IMR-90 (cell line): ENCODE data around the gene TRHDE. TPM values are rescaled to one million over a fixed set of nuclear protein-coding genes. Genes with fewer than 3 reads are reported as not detected.

Source experiments
- ATAC-seq: fragments of 200-7000 bp; cut with Tn5 transposase; 2 replicates; pipeline ENCODE4 v1.9.1; 2020; ENCODE audit warnings: low read depth, mild to moderate bottlenecking, moderate library complexity
- BruUV-seq: library from RNA; stranded (reverse); fragments of 400-500 nt; replicated peaks from 2 replicates; lab custom pipeline; 2021; lab: Mats Ljungman, UMichigan
- CTCF ChIA-PET: fragments of 300-600 bp; formaldehyde crosslinking; extraction: SDS; loops from one replicate; lab custom pipeline; 2021; ENCODE audit warnings: antibody characterized with exemption; lab: Yijun Ruan, JAX
- POLR2A ChIA-PET: fragments of 300-600 bp; sonication (Branson Sonifier 250); formaldehyde crosslinking; loops from one replicate; lab custom pipeline; 2022; ENCODE audit warnings: antibody characterized with exemption; ENCODE audit not compliant: unreplicated experiment; lab: Charles Lee
- DNase-seq: peaks from one replicate; pipeline ENCODE4 v3.0.0; 2013
- H2AFZ ChIP-seq: replicated peaks from 2 replicates; pipeline ENCODE3; 2013; ENCODE audit warnings: low read length, mild to moderate bottlenecking; ENCODE audit not compliant: poor library complexity
- H2AK5ac ChIP-seq: 2 replicates; pipeline ENCODE4 v1.6.1; 2013; ENCODE audit warnings: low read depth, low read length, inconsistent platforms
- H2AK9ac ChIP-seq: replicated peaks from 2 replicates; pipeline ENCODE3; 2013; ENCODE audit warnings: mild to moderate bottlenecking, low read depth, low read length, moderate library complexity; ENCODE audit not compliant: poor library complexity
- H2BK120ac ChIP-seq: 2 replicates; pipeline ENCODE4 v1.6.1; 2013; ENCODE audit warnings: low read depth, low read length, inconsistent platforms
- H2BK15ac ChIP-seq: 3 replicates; pipeline ENCODE4 v1.6.1; 2013; ENCODE audit warnings: low read depth, low read length, inconsistent platforms
- H2BK20ac ChIP-seq: 2 replicates; pipeline ENCODE4 v1.6.1; 2013; ENCODE audit warnings: low read depth, mild to moderate bottlenecking, inconsistent platforms, low read length, moderate library complexity
- H2BK5ac ChIP-seq: 2 replicates; pipeline ENCODE4 v1.6.1; 2013; ENCODE audit warnings: mild to moderate bottlenecking, low read depth, low read length, inconsistent platforms; ENCODE audit not compliant: poor library complexity, severe bottlenecking
- H3K14ac ChIP-seq: replicated peaks from 2 replicates; pipeline ENCODE4 v1.6.1; 2013; ENCODE audit warnings: low read depth, low read length, inconsistent platforms
- H3K18ac ChIP-seq: 2 replicates; pipeline ENCODE4 v1.6.1; 2013; ENCODE audit warnings: low read depth, low read length, control low read depth
- H3K23ac ChIP-seq: 2 replicates; pipeline ENCODE4 v1.6.1; 2013; ENCODE audit warnings: low read depth, low read length, inconsistent platforms
- H3K27ac ChIP-seq: 2 replicates; pipeline ENCODE4 v1.5.1; 2013; ENCODE audit warnings: mild to moderate bottlenecking, control low read depth, low read length; ENCODE audit not compliant: insufficient read depth
- H3K27me3 ChIP-seq: 2 replicates; pipeline ENCODE4 v1.6.1; 2013; ENCODE audit warnings: low read length; ENCODE audit not compliant: control insufficient read depth, insufficient read depth
- H3K36me3 ChIP-seq: 2 replicates; pipeline ENCODE4 v1.6.1; 2013; ENCODE audit warnings: low read length, mixed read lengths; ENCODE audit not compliant: control insufficient read depth, insufficient read depth
- H3K4ac ChIP-seq: 2 replicates; pipeline ENCODE4 v1.6.1; 2013; ENCODE audit warnings: low read depth, low read length, inconsistent platforms
- H3K4me1 ChIP-seq: 2 replicates; pipeline ENCODE4 v1.6.1; 2013; ENCODE audit warnings: low read length, mixed read lengths; ENCODE audit not compliant: control insufficient read depth, insufficient read depth
- H3K4me2 ChIP-seq: 2 replicates; pipeline ENCODE4 v1.6.1; 2013; ENCODE audit warnings: low read depth, mild to moderate bottlenecking, control low read depth, low read length, moderate library complexity
- H3K4me3 ChIP-seq: 2 replicates; pipeline ENCODE4 v1.5.1; 2013; ENCODE audit warnings: low read depth, mild to moderate bottlenecking, control low read depth, low read length, moderate library complexity; ENCODE audit not compliant: insufficient read depth
- H3K56ac ChIP-seq: 2 replicates; pipeline ENCODE4 v1.6.1; 2013; ENCODE audit warnings: low read length, inconsistent platforms; ENCODE audit not compliant: insufficient read depth; ENCODE audit errors: extremely low read depth
- H3K79me1 ChIP-seq, 2 experiments: 2 replicates each; pipeline ENCODE4 v1.6.1; 2013; ENCODE audit warnings: low read length in 2 of 2, inconsistent platforms in 1 of 2, low read depth in 1 of 2
- H3K9ac ChIP-seq: 2 replicates; pipeline ENCODE4 v1.6.1; 2013; ENCODE audit warnings: low read depth, low read length, control low read depth
- H3K9me1 ChIP-seq: 2 replicates; pipeline ENCODE4 v1.6.1; 2013; ENCODE audit warnings: low read length, inconsistent platforms; ENCODE audit not compliant: insufficient read depth
- H3K9me3 ChIP-seq: 2 replicates; pipeline ENCODE4 v1.6.1; 2013; ENCODE audit warnings: low read length; ENCODE audit not compliant: control insufficient read depth, insufficient read depth
- H4K20me1 ChIP-seq: 2 replicates; pipeline ENCODE4 v1.6.1; 2013; ENCODE audit warnings: low read length, inconsistent platforms; ENCODE audit not compliant: insufficient read depth
- H4K5ac ChIP-seq: 2 replicates; pipeline ENCODE4 v1.6.1; 2013; ENCODE audit warnings: mild to moderate bottlenecking, low read depth, low read length, control low read depth
- H4K8ac ChIP-seq, 2 experiments: 2 replicates each; pipeline ENCODE4 v1.6.1; 2013; ENCODE audit warnings: low read depth in 2 of 2, low read length in 2 of 2, control low read depth in 1 of 2, inconsistent platforms in 1 of 2
- H4K91ac ChIP-seq: 2 replicates; pipeline ENCODE4 v1.6.1; 2013; ENCODE audit warnings: low read depth, low read length, inconsistent platforms; ENCODE audit not compliant: insufficient read depth
- BHLHE40 ChIP-seq: fragments of 150-350 bp; IDR thresholded peaks from 2 replicates; pipeline ENCODE4 v1.6.1; 2016; ENCODE audit warnings: mild to moderate bottlenecking, low read depth, low read length
- CEBPB ChIP-seq: IDR thresholded peaks from 2 replicates; pipeline ENCODE4 v1.6.1; 2012; ENCODE audit warnings: low read depth, low read length, improper control_type of control experiment
- CHD1 ChIP-seq: IDR thresholded peaks from 2 replicates; pipeline ENCODE4 v1.6.1; 2012; ENCODE audit warnings: low read depth, low read length, improper control_type of control experiment
- CTCF ChIP-seq: conservative IDR thresholded peaks from 2 replicates; pipeline ENCODE4 v1.5.1; 2012; ENCODE audit warnings: mild to moderate bottlenecking, low read depth, low read length, improper control_type of control experiment
- ELK1 ChIP-seq: fragments of 150-350 bp; IDR thresholded peaks from 2 replicates; pipeline ENCODE4 v1.6.1; 2016; ENCODE audit warnings: low read depth, mild to moderate bottlenecking, low read length, moderate library complexity, borderline replicate concordance
- FOS ChIP-seq: fragments of 150-350 bp; IDR thresholded peaks from 2 replicates; pipeline ENCODE4 v1.6.1; 2016; ENCODE audit warnings: low read depth, low read length
- MAFK ChIP-seq: IDR thresholded peaks from 2 replicates; pipeline ENCODE4 v1.6.1; 2012; ENCODE audit warnings: low read depth, low read length, improper control_type of control experiment
- MAZ ChIP-seq: IDR thresholded peaks from 2 replicates; pipeline ENCODE4 v1.6.1; 2012; ENCODE audit warnings: low read depth, mild to moderate bottlenecking, low read length, improper control_type of control experiment, moderate library complexity, borderline replicate concordance
- MXI1 ChIP-seq: IDR thresholded peaks from 2 replicates; pipeline ENCODE4 v1.6.1; 2012; ENCODE audit warnings: low read depth, mild to moderate bottlenecking, low read length, moderate library complexity, borderline replicate concordance
- NFE2L2 ChIP-seq: fragments of 150-350 bp; IDR thresholded peaks from 2 replicates; pipeline ENCODE4 v1.6.1; 2016; ENCODE audit warnings: low read depth, mild to moderate bottlenecking, low read length
- POLR2A ChIP-seq: IDR thresholded peaks from 2 replicates; pipeline ENCODE4 v1.6.1; 2012; ENCODE audit warnings: mild to moderate bottlenecking, low read depth, low read length
- RAD21 ChIP-seq: IDR thresholded peaks from 2 replicates; pipeline ENCODE4 v1.6.1; 2012; ENCODE audit warnings: low read length, improper control_type of control experiment
- RCOR1 ChIP-seq: IDR thresholded peaks from 2 replicates; pipeline ENCODE4 v1.6.1; 2012; ENCODE audit warnings: mild to moderate bottlenecking, low read length, improper control_type of control experiment; ENCODE audit not compliant: insufficient replicate concordance
- RFX5 ChIP-seq: IDR thresholded peaks from 2 replicates; pipeline ENCODE4 v1.8.0; 2012; ENCODE audit warnings: low read depth, mild to moderate bottlenecking, low read length, moderate library complexity
- SMC3 ChIP-seq: fragments of 150-350 bp; IDR thresholded peaks from 2 replicates; pipeline ENCODE4 v1.6.1; 2016; ENCODE audit warnings: low read depth, mild to moderate bottlenecking, antibody characterized with exemption, low read length, moderate library complexity
- USF2 ChIP-seq: fragments of 150-350 bp; IDR thresholded peaks from 2 replicates; pipeline ENCODE4 v1.6.1; 2017; ENCODE audit warnings: mild to moderate bottlenecking, antibody characterized with exemption, low read length, low read depth
- dilution Hi-C: fragments of 300-500 bp; cut with HindIII; formaldehyde crosslinking; loops from one replicate; pipeline ENCODE4 v1.14.3; 2018; ENCODE audit warnings: low sequenced_read_pairs; ENCODE audit not compliant: unreplicated experiment
- in situ Hi-C: fragments of 300-500 bp; cut with MboI; formaldehyde crosslinking; loops from 3 replicates; pipeline ENCODE4 v1.14.3; 2019; ENCODE audit warnings: low sequenced_read_pairs, inconsistent platforms, mixed read lengths
- intact Hi-C: fragments of 100-400 bp; cut with micrococcal nuclease; formaldehyde crosslinking; loops from 2 replicates; pipeline ENCODE4 v1.10.0; 2022
- polyA plus RNA-seq, 3 experiments: library from polyadenylated mRNA; depleted of rRNA; stranded (reverse); fragments of >200 nt; gene quantifications; 2 replicates each; pipeline ENCODE4 v1.2.3, GENCODE V29; 2012; ENCODE audit warnings: low replicate concordance in 1 of 3
- total RNA-seq: library from RNA; depleted of rRNA; stranded (reverse); fragments of >200 nt; gene quantifications from 2 replicates; pipeline ENCODE4 v1.2.3, GENCODE V29; 2012

Gene TRHDE
- total and polyA plus RNA-seq, 2 of the 4 experiments (the other 2 are of a cell fraction), result 33.7 to 65.1 TPM

DNA sequence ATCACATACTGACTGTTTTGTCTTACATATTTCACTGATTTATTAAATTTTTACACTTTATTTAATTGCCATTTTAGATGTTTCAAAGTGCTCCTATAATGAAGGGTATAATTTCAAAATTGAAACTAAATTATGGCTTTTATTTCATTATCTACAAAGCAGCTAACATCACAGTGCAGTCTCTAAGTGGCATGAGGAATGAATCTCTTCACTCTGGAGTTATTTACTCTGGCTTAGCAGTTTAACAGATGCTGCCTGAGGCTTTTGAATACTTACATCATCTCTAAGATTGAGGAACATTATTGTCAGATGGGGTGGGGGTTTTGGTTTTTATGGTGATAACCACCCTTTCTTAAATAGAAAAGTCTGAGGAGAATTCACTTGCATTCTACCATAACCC, 386.4 kb downstream of the TRHDE start:
- Histone ChIP-seq H4K5ac (no peak overlapping the region), H4K20me1 (no peaks in the 10 kb centered on the region), H2AK9ac (no peak overlapping the region), H4K8ac (no peak overlapping the region), H3K9me1 (0 out of 2 replicates have a peak, but pooled peaks cover 3% of the 10 kb centered on the region), H2AFZ (no peak overlapping the region), H2AK5ac (no peak overlapping the region), H3K4me3 (no peak overlapping the region), H3K27ac (no peak overlapping the region), H3K18ac (no peak overlapping the region), H2BK15ac (no peak overlapping the region), H3K23ac (no peak overlapping the region), H3K27me3 (no peaks in the 10 kb centered on the region), H3K14ac (no peak overlapping the region), H4K91ac (no peak overlapping the region), H3K9ac (no peak overlapping the region), H3K4me2 (no peak overlapping the region), H3K9me3 (no peaks in the 10 kb centered on the region), H3K79me1 (no peaks in the 10 kb centered on the region), H3K56ac (no peak overlapping the region), H3K4ac (no peak overlapping the region), H3K36me3 (peaks cover 1% of the 10 kb centered on the region; the same call in 1 of the 2 replicates), H3K4me1 (no peaks in the 10 kb centered on the region), H2BK20ac (no peak overlapping the region), H2BK5ac (no peak overlapping the region), H2BK120ac (no peak overlapping the region)
- no TSS peak for BruUV-seq
- ATAC-seq, result no peak
- ChIA-PET CTCF (no interaction called here), POLR2A (no interaction called here)
- TF ChIP-seq RAD21, result no peak
- no peak for TF ChIP-seq MAZ
- TF ChIP-seq BHLHE40, result no peak
- no peak for TF ChIP-seq FOS
- no peak for TF ChIP-seq MXI1
- TF ChIP-seq ELK1, result no peak
- no peak for TF ChIP-seq CEBPB
- no peak for TF ChIP-seq USF2
- TF ChIP-seq RCOR1, result no peak
- no peak for TF ChIP-seq RFX5
- no peak for TF ChIP-seq NFE2L2
- TF ChIP-seq SMC3, result no peak
- TF ChIP-seq CTCF, result no peak
- no peak for TF ChIP-seq CHD1
- TF ChIP-seq MAFK, result no peak
- no peak for TF ChIP-seq POLR2A
- intact Hi-C loops, result no loop called here
- no peak for DNase-seq
- in situ Hi-C loops, result no loop called here
- dilution Hi-C loops, result no loop called here
